ENCODE data around the gene ZNF768. TPM values are rescaled to one million over a fixed set of nuclear protein-coding genes. Genes with fewer than 3 reads are reported as not detected.

ZNF768 gene
- total RNA-seq, 2 experiments from 2014 or later, result 8.3 to 9.2 TPM

GRCh38 chr16:30530163-30531037, 4.0 kb upstream of the ZNF768 start:
- H3K36me3 Mint-ChIP-seq (ENCODE audit: low read depth), result peaks cover 16% of the 10 kb centered on the region
- H3K27me3 Mint-ChIP-seq, result no peaks in the 10 kb centered on the region
- H3K9me3 Mint-ChIP-seq, result no peaks in the 10 kb centered on the region
- H3K4me3 Mint-ChIP-seq, result no peak overlapping the region
- peaks cover 34% of the 10 kb centered on the region for H3K4me1 Mint-ChIP-seq (ENCODE audit: low read depth)
- ChIA-PET POLR2A (interaction anchor here (1.0 to 1.1 kb wide), 2 partner anchors 11 to 128 kb away, joined by 4 to 5 read pairs; partner anchors contain the start of gene FBRS), CTCF (interaction anchor here (0.7 to 4.4 kb wide), 5 partner anchors 27 to 101 kb away, joined by 3 to 20 read pairs (median 5); partner anchors contain the start of genes DCTPP1 and ZNF764)
- ATAC-seq (no peak), DNase-seq (no peak)
- intact Hi-C loops (cut with micrococcal nuclease), result no loop called here
- H3K27ac Mint-ChIP-seq, result peak overlapping the region; percentile 52
- TF ChIP-seq CTCF (IDR thresholded peaks at IDR 0.05), result no peak

GRCh38 chr16:30528799-30529457, 2.6 kb upstream of the ZNF768 start:
- intact Hi-C loops (cut with micrococcal nuclease), result no loop called here
- Mint-ChIP-seq H3K27me3 (no peaks in the 10 kb centered on the region), H3K36me3 (ENCODE audit: low read depth) (peaks cover 11% of the 10 kb centered on the region), H3K9me3 (no peaks in the 10 kb centered on the region), H3K4me1 (ENCODE audit: low read depth) (peaks cover 38% of the 10 kb centered on the region), H3K4me3 (no peak overlapping the region), H3K27ac (peak overlapping the region; percentile 39)
- DNase-seq (no peak), ATAC-seq (no peak)
- ChIA-PET CTCF (interaction anchor here (1.0 to 4.4 kb wide), 3 partner anchors 69 to 87 kb away, joined by 3 to 20 read pairs (median 14); partner anchors contain the start of gene SEPHS2), POLR2A (interaction anchor here (0.7 to 1.1 kb wide), 3 partner anchors 11 to 81 kb away, joined by 3 read pairs; no protein-coding TSS in a partner anchor)
- no peak for TF ChIP-seq CTCF (IDR thresholded peaks at IDR 0.05)

- CTCF ChIA-PET, result interaction anchor here (0.8 to 4.4 kb wide), 5 partner anchors 8 to 118 kb away, joined by 3 to 20 read pairs (median 4); partner anchors contain the start of gene DCTPP1
- intact Hi-C loops (cut with micrococcal nuclease), result no loop called here
- POLR2A ChIA-PET, result interaction anchor here (1.1 to 1.3 kb wide), 3 partner anchors 8 to 44 kb away, joined by 5 to 7 read pairs (median 5); partner anchors contain the start of genes ZNF688 and ZNF764
- DNase-seq (no peak), ATAC-seq (no peak)
- Mint-ChIP-seq H3K4me3 (peak overlapping the region; percentile 74), H3K9me3 (no peaks in the 10 kb centered on the region), H3K27ac (peak overlapping the region; percentile 63), H3K4me1 (ENCODE audit: low read depth) (peaks cover 33% of the 10 kb centered on the region), H3K27me3 (no peaks in the 10 kb centered on the region), H3K36me3 (ENCODE audit: low read depth) (peaks cover 7% of the 10 kb centered on the region)
- no peak for TF ChIP-seq CTCF (IDR thresholded peaks at IDR 0.05)
Observed at GRCh38 chr16:30527635-30528178, 1.3 kb upstream of the ZNF768 start.

- intact Hi-C loops (cut with micrococcal nuclease), result no loop called here
- Mint-ChIP-seq H3K9me3 (no peaks in the 10 kb centered on the region), H3K4me3 (peak overlapping the region; percentile 74), H3K27ac (peak overlapping the region; percentile 67), H3K36me3 (ENCODE audit: low read depth) (peaks cover 11% of the 10 kb centered on the region), H3K27me3 (no peaks in the 10 kb centered on the region), H3K4me1 (ENCODE audit: low read depth) (peaks cover 33% of the 10 kb centered on the region)
- no peak for TF ChIP-seq CTCF (IDR thresholded peaks at IDR 0.05)
- DNase-seq (peak; percentile 98), ATAC-seq (peak; percentile 92)
- CTCF ChIA-PET, result interaction anchor here (0.8 to 4.4 kb wide), 5 partner anchors 8 to 118 kb away, joined by 3 to 20 read pairs (median 4); partner anchors contain the start of gene DCTPP1
- POLR2A ChIA-PET, result interaction anchor here (1.1 to 1.6 kb wide), 4 partner anchors 9 to 45 kb away, joined by 4 to 7 read pairs (median 5); partner anchors contain the start of genes ZNF688 and ZNF764
Observed at GRCh38 chr16:30526823-30527634, 663 bp upstream of the ZNF768 start.

Data from activated CD8-positive, alpha-beta T cell treated with anti-CD3 and anti-CD28 coated beads for 36 hours (primary cell).